Adrenal gland (tissue), 5 donors: ENCODE data around the gene AHNAK2.

Experiments used
- POLR2A ChIP-seq, 2 donors: fragments of 450-650 bp; IDR thresholded peaks; one replicate each; pipeline ENCODE4 v1.6.1; 2017; ENCODE audit warnings: antibody characterized with exemption in 2 of 2, mild to moderate bottlenecking in 2 of 2, moderate library complexity in 1 of 2
- TF ChIP-seq, protein P1 (sequence below), 6 experiments: fragments of 450-650 bp in 4 of 6; fragments of 200-600 bp in 2 of 6; sonication (generic) in 1 of 6; IDR thresholded peaks; 1 replicate in 5 of 6; 2 replicates in 1 of 6; pipeline versions ENCODE4 v1.5.1 to v1.8.0; 2016 to 2021; ENCODE audit warnings: antibody characterized with exemption in 6 of 6, mild to moderate bottlenecking in 2 of 6, moderate library complexity in 1 of 6
- donor health status: DM: no; HTN: no; CAD: no.

DNA sequence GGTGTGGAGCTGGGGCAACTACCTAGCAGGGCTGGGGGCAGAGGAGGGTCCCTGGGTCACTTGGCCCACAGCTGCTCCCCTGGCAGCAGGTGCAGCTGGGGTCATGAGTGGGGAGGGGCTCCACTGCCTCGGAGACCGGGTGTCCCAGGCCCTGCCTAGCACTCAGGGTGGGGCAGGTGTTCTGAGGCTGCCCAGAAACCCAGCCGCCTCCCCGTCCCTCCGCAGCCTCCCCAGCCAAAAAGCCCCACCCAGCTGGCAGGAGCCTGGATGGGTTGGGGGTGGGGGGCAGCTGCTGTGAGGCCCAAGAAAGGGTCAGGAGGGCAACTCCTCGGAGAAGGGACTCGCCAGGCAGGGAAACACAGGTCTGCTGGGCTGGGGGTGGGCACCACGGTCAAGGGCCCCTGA lies 11.2 kb downstream of the AHNAK2 start:
- TF ChIP-seq, protein P1, sequence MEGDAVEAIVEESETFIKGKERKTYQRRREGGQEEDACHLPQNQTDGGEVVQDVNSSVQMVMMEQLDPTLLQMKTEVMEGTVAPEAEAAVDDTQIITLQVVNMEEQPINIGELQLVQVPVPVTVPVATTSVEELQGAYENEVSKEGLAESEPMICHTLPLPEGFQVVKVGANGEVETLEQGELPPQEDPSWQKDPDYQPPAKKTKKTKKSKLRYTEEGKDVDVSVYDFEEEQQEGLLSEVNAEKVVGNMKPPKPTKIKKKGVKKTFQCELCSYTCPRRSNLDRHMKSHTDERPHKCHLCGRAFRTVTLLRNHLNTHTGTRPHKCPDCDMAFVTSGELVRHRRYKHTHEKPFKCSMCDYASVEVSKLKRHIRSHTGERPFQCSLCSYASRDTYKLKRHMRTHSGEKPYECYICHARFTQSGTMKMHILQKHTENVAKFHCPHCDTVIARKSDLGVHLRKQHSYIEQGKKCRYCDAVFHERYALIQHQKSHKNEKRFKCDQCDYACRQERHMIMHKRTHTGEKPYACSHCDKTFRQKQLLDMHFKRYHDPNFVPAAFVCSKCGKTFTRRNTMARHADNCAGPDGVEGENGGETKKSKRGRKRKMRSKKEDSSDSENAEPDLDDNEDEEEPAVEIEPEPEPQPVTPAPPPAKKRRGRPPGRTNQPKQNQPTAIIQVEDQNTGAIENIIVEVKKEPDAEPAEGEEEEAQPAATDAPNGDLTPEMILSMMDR (IDR thresholded peaks at IDR 0.05), result no peak
- no peak for TF ChIP-seq POLR2A (IDR thresholded peaks at IDR 0.05)
